ENCODE measurements around the gene DOCK3. TPM values are rescaled to one million over a fixed set of nuclear protein-coding genes. Genes with fewer than 3 reads are reported as not detected.
A peak's percentile ranks its signal among the peaks of the same experiment; 100 is the strongest.

DOCK3 gene
- total RNA-seq, 1 donor from 2014 or later, result 10.0 TPM

- Mint-ChIP-seq H3K9me3 (ENCODE audit: low read depth) (no peaks in the 10 kb centered on the region), H3K4me3 (ENCODE audit: low read depth) (no peak overlapping the region), H3K4me1 (ENCODE audit: low read depth) (peaks cover 19% of the 10 kb centered on the region), H3K27ac (no peak overlapping the region), H3K36me3 (ENCODE audit: insufficient read depth) (peaks cover 3% of the 10 kb centered on the region), H3K27me3 (no peaks in the 10 kb centered on the region)
- TF ChIP-seq, protein P1, sequence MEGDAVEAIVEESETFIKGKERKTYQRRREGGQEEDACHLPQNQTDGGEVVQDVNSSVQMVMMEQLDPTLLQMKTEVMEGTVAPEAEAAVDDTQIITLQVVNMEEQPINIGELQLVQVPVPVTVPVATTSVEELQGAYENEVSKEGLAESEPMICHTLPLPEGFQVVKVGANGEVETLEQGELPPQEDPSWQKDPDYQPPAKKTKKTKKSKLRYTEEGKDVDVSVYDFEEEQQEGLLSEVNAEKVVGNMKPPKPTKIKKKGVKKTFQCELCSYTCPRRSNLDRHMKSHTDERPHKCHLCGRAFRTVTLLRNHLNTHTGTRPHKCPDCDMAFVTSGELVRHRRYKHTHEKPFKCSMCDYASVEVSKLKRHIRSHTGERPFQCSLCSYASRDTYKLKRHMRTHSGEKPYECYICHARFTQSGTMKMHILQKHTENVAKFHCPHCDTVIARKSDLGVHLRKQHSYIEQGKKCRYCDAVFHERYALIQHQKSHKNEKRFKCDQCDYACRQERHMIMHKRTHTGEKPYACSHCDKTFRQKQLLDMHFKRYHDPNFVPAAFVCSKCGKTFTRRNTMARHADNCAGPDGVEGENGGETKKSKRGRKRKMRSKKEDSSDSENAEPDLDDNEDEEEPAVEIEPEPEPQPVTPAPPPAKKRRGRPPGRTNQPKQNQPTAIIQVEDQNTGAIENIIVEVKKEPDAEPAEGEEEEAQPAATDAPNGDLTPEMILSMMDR (IDR thresholded peaks at IDR 0.05; ENCODE audit: unreplicated experiment), result no peak
- no peak for DNase-seq (ENCODE audit: low spot score, unreplicated experiment)
Observed at GRCh38 chr3:51382076-51382745, 707.5 kb downstream of the DOCK3 start.

DNA sequence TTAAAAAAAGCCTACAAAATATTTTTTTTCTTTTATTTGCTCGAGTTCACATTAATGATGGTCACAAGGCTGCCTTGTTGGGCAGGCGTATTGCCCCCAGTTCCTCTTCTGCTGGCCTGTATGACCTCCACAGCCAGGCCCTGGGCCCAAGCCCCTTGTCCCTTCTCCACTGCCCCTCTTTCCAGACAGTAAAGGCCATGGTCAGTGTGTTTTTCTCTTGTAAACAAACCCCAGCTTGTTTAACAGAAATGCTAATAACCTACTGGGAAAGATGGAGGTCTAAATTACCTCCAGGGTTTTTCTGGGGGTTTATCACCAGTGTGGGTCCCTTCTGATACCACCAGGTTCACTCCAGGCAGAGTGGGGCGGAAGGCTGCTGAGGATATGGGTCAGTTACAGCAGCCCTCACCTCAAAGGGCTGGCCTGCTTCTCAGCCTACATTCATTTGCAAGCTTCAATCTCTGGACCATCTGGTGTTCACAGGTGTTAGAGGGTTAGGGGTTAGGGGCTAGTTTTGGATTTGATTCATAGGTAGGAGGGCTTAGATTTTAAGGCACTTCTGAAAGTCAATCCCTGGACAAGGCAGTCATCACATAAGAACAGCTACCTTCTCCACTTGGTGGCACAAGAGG is 708.3 kb downstream of the DOCK3 start:
- H3K4me1 Mint-ChIP-seq (ENCODE audit: low read depth), result peaks cover 26% of the 10 kb centered on the region
- H3K36me3 Mint-ChIP-seq (ENCODE audit: insufficient read depth), result peaks cover 7% of the 10 kb centered on the region
- H3K4me3 Mint-ChIP-seq (ENCODE audit: low read depth), result peak overlapping the region; percentile 99
- H3K27ac Mint-ChIP-seq, result peak overlapping the region; percentile 7
- no peak for DNase-seq (ENCODE audit: low spot score, unreplicated experiment)
- no peaks in the 10 kb centered on the region for H3K9me3 Mint-ChIP-seq (ENCODE audit: low read depth)
- H3K27me3 Mint-ChIP-seq, result no peaks in the 10 kb centered on the region
- TF ChIP-seq, protein P1 (IDR thresholded peaks at IDR 0.05; ENCODE audit: unreplicated experiment), result no peak

DNA sequence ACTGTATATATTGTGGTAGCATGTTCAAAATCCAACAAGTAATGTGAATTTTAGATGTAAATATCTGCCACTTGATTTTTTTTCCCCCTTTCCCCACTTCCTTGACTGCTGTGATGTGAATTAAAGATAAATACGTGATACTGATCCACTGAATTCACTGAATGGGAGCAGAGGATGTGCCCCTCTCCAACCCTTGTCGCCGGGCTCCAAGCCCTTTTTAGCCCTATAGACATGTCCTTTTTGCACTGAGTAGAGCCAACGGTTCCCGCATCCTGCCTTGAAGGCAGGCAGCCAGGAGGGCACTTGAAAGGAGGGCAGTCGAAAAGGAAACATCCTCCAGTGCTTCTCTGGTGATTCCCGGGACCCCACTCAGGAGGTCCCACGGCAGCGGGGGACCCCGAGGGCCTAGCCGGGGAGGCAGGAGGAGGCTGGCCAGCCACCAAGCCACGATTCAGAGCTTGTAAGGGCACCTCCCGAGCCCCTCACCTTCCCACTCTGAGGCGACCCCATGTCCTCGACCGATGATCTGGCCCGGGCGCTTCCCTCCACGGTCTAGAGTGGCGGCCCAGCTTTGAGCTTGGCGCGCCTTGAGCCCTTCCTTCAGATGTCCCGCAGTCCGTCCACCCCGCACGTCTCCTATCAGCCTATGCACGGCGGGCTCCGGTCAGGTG is 709.5 kb downstream of the DOCK3 start:
- H3K27ac Mint-ChIP-seq, result peak overlapping the region; percentile 100
- peaks cover 33% of the 10 kb centered on the region for H3K4me1 Mint-ChIP-seq (ENCODE audit: low read depth)
- no peaks in the 10 kb centered on the region for H3K9me3 Mint-ChIP-seq (ENCODE audit: low read depth)
- H3K36me3 Mint-ChIP-seq (ENCODE audit: insufficient read depth), result peaks cover 13% of the 10 kb centered on the region
- TF ChIP-seq, protein P1 (IDR thresholded peaks at IDR 0.05; ENCODE audit: unreplicated experiment), result no peak
- DNase-seq (ENCODE audit: low spot score, unreplicated experiment), result peak; percentile 24
- no peaks in the 10 kb centered on the region for H3K27me3 Mint-ChIP-seq
- peak overlapping the region; percentile 99 for H3K4me3 Mint-ChIP-seq (ENCODE audit: low read depth)

DNA sequence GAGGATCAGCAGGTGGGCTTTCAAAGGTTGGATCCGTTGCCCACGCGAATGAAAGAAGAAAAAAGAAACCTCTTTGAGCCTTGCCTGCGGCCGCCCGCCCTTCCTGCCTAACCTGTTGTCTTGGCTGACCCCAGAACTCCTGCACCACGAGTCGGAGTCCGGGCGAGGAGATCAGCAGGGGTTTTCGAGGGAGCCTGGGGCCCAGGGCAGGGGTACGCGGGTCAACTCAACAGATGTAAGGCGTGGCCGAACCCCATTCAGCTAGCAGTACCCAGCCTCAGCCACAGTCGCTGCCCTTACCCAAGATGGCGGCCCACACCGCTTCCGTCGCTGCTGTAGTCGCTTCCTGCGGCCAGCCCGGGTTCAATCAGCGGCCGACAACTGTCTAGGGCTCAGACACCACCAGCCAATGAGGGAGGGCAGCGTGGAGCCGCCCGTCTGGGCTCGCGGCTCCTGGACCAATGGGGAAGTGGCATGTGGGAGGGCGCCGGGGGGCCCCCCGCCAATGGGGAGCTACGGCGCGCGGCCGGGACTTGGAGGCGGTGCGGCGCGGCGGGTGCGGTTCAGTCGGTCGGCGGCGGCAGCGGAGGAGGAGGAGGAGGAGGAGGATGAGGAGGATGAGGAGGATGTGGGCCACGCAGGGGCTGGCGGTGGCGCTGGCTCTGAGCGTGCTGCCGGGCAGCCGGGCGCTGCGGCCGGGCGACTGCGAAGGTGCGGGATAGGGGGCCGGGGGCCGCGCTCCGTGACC is 710.2 kb downstream of the DOCK3 start, which contains the start of gene MANF:
TSS of gene MANF (plus strand) at position 566 of the 748 bp plus-strand sequence. CDS start at position 618, 52 bp downstream.
- H3K4me1 Mint-ChIP-seq (ENCODE audit: low read depth), result peaks cover 37% of the 10 kb centered on the region
- H3K27me3 Mint-ChIP-seq, result no peaks in the 10 kb centered on the region
- peak; percentile 94 for DNase-seq (ENCODE audit: low spot score, unreplicated experiment)
- H3K27ac Mint-ChIP-seq, result peak within 1 kb of the TSS; percentile 100
- TF ChIP-seq, protein P1 (IDR thresholded peaks at IDR 0.05; ENCODE audit: unreplicated experiment), result no peak
- peak within 1 kb of the TSS; percentile 99 for H3K4me3 Mint-ChIP-seq (ENCODE audit: low read depth)
- no peaks in the 10 kb centered on the region for H3K9me3 Mint-ChIP-seq (ENCODE audit: low read depth)
- peaks cover 15% of the 10 kb centered on the region for H3K36me3 Mint-ChIP-seq (ENCODE audit: insufficient read depth)

GRCh38 chr3:51385621-51386091 is 710.9 kb downstream of the DOCK3 start:
- no peaks in the 10 kb centered on the region for H3K9me3 Mint-ChIP-seq (ENCODE audit: low read depth)
- H3K27me3 Mint-ChIP-seq, result no peaks in the 10 kb centered on the region
- H3K4me3 Mint-ChIP-seq (ENCODE audit: low read depth), result peak overlapping the region; percentile 99
- DNase-seq (ENCODE audit: low spot score, unreplicated experiment), result no peak
- peaks cover 15% of the 10 kb centered on the region for H3K36me3 Mint-ChIP-seq (ENCODE audit: insufficient read depth)
- TF ChIP-seq, protein P1 (IDR thresholded peaks at IDR 0.05; ENCODE audit: unreplicated experiment), result no peak
- H3K27ac Mint-ChIP-seq, result peak overlapping the region; percentile 97
- peaks cover 38% of the 10 kb centered on the region for H3K4me1 Mint-ChIP-seq (ENCODE audit: low read depth)
